ENCODE data around the gene RNASE12.
"Not testable (repeated sequence)": the region's sequence is repeated elsewhere in the genome, so short reads cannot be mapped to it uniquely, and the experiment has no call there.

Gene RNASE12

GRCh38 chr14:20587489-20588154 lies 3.6 kb downstream of the RNASE12 start, which contains the start of gene RNASE11:
Gene RNASE11 (minus strand): TSS chr14:20588001.
- H3K4me3 ChIP-seq (ENCODE audit: low read depth, low read length), result no peak within 1 kb of the TSS
- DNase-seq (ENCODE audit: low read depth), result no peak

GRCh38 chr14:20583908-20584307 lies 7.3 kb downstream of the RNASE12 start:
- H3K4me3 ChIP-seq (ENCODE audit: low read depth, low read length), result no peak overlapping the region
- no peak for DNase-seq (ENCODE audit: low read depth)

GRCh38 chr14:20583142-20583541 lies 8.0 kb downstream of the RNASE12 start:
- no peak for DNase-seq (ENCODE audit: low read depth)
- no peak overlapping the region for H3K4me3 ChIP-seq (ENCODE audit: low read depth, low read length)

- H3K4me3 ChIP-seq (ENCODE audit: low read depth, low read length), result no peak overlapping the region
- DNase-seq (ENCODE audit: low read depth), result no peak
Observed at GRCh38 chr14:20580242-20580641, 10.9 kb downstream of the RNASE12 start.

- DNase-seq (ENCODE audit: low read depth), result no peak
- no peak overlapping the region for H3K4me3 ChIP-seq (ENCODE audit: low read depth, low read length)
Observed at GRCh38 chr14:20578784-20579502, 12.2 kb downstream of the RNASE12 start.

- no peak for DNase-seq (ENCODE audit: low read depth)
- no peak overlapping the region for H3K4me3 ChIP-seq (ENCODE audit: low read depth, low read length)
Observed at GRCh38 chr14:20578325-20578724, 12.9 kb downstream of the RNASE12 start.

GRCh38 chr14:20572382-20572990 lies 18.7 kb downstream of the RNASE12 start:
- not testable (repeated sequence) for H3K4me3 ChIP-seq (ENCODE audit: low read depth, low read length); DNase-seq (ENCODE audit: low read depth)

- not testable (repeated sequence) for DNase-seq (ENCODE audit: low read depth); H3K4me3 ChIP-seq (ENCODE audit: low read depth, low read length)
Observed at GRCh38 chr14:20570720-20571119, 20.5 kb downstream of the RNASE12 start.

GRCh38 chr14:20569865-20570264 lies 21.3 kb downstream of the RNASE12 start:
- DNase-seq (ENCODE audit: low read depth); H3K4me3 ChIP-seq (ENCODE audit: low read depth, low read length): not testable (repeated sequence)

GRCh38 chr14:20569066-20569465 lies 22.1 kb downstream of the RNASE12 start:
- H3K4me3 ChIP-seq (ENCODE audit: low read depth, low read length), result no peak overlapping the region
- DNase-seq (ENCODE audit: low read depth), result no peak

- H3K4me3 ChIP-seq (ENCODE audit: low read depth, low read length), result no peak overlapping the region
- DNase-seq (ENCODE audit: low read depth), result no peak
Observed at GRCh38 chr14:20568393-20568792, 22.8 kb downstream of the RNASE12 start.

- H3K4me3 ChIP-seq (ENCODE audit: low read depth, low read length); DNase-seq (ENCODE audit: low read depth): not testable (repeated sequence)
Observed at GRCh38 chr14:20567199-20567598, 24.0 kb downstream of the RNASE12 start.

GRCh38 chr14:20564501-20564997 lies 26.6 kb downstream of the RNASE12 start:
- no peak overlapping the region for H3K4me3 ChIP-seq (ENCODE audit: low read depth, low read length)

GRCh38 chr14:20563971-20564370 lies 27.2 kb downstream of the RNASE12 start:
- no peak for DNase-seq (ENCODE audit: low read depth)
- H3K4me3 ChIP-seq (ENCODE audit: low read depth, low read length), result no peak overlapping the region

More at GRCh38 chr14:20564501-20564997, 26.6 kb downstream of the RNASE12 start:
- DNase-seq (ENCODE audit: low read depth), result no peak

- H3K4me3 ChIP-seq (ENCODE audit: low read depth, low read length), result no peak within 1 kb of the TSS
- DNase-seq (ENCODE audit: low read depth), result no peak
Observed at GRCh38 chr14:20560961-20561360, 30.2 kb downstream of the RNASE12 start, which contains the start of gene RNASE9. Gene RNASE9 (minus strand): TSS chr14:20561047.

- DNase-seq (ENCODE audit: low read depth), result no peak
- no peak overlapping the region for H3K4me3 ChIP-seq (ENCODE audit: low read depth, low read length)
Observed at GRCh38 chr14:20559461-20559904, 31.7 kb downstream of the RNASE12 start.

GRCh38 chr14:20557212-20557542 lies 34.0 kb downstream of the RNASE12 start:
- DNase-seq (ENCODE audit: low read depth), result no peak
- H3K4me3 ChIP-seq (ENCODE audit: low read depth, low read length), result no peak overlapping the region

- H3K4me3 ChIP-seq (ENCODE audit: low read depth, low read length), result no peak overlapping the region
- no peak for DNase-seq (ENCODE audit: low read depth)
Observed at GRCh38 chr14:20556500-20557211, 34.5 kb downstream of the RNASE12 start.

GRCh38 chr14:20555845-20556244 lies 35.3 kb downstream of the RNASE12 start:
- no peak for DNase-seq (ENCODE audit: low read depth)
- no peak overlapping the region for H3K4me3 ChIP-seq (ENCODE audit: low read depth, low read length)

- no peak overlapping the region for H3K4me3 ChIP-seq (ENCODE audit: low read depth, low read length)
- DNase-seq (ENCODE audit: low read depth), result no peak
Observed at GRCh38 chr14:20553024-20553423, 38.2 kb downstream of the RNASE12 start.

All from skeletal muscle cell (primary cell).